Tibial nerve (tissue), 3 donors: Measurements from ENCODE around the gene NEU4.

ENCODE experiments used
- POLR2A ChIP-seq, 2 donors: fragments of 450-650 bp; IDR thresholded peaks; one replicate each; pipeline ENCODE4 v1.6.1; 2017; ENCODE audit warnings: antibody characterized with exemption in 2 of 2, mild to moderate bottlenecking in 2 of 2, moderate library complexity in 2 of 2
- TF ChIP-seq, protein P1 (sequence below), 5 experiments: fragments of 200-600 bp in 3 of 5; fragments of 450-650 bp in 2 of 5; sonication (generic) in 3 of 5; IDR thresholded peaks; one replicate each; pipeline ENCODE4 v1.5.1; 2016 to 2019; ENCODE audit warnings: antibody characterized with exemption in 5 of 5, mild to moderate bottlenecking in 3 of 5, moderate library complexity in 2 of 5

DNA sequence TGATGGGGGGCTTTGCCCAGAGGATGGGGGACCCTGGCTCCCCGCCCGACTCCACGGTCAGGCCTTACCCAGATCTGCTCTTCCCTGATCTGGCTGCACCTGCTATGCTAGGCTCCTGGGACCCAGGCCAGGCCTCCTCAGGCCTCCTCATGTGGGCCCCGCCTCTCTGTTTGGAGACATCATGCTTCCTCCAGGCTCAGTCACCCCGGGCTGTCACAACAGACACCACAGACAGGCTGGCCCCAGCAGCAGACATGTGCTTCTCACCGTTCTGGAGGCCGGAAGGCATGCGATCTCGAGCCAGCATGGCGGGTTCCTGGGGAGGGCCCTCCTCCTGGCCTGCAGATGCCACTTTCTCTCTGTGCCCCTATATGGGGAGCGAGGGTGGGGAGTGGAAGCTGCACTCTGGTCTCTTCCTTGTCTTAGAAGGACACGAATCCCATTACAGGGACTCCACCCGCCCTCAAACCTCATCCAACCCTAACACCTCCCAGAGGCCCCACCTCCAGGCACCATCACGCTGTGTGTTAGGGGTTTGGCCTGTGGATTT, 10.8 kb upstream of the NEU4 start:
- TF ChIP-seq, protein P1, sequence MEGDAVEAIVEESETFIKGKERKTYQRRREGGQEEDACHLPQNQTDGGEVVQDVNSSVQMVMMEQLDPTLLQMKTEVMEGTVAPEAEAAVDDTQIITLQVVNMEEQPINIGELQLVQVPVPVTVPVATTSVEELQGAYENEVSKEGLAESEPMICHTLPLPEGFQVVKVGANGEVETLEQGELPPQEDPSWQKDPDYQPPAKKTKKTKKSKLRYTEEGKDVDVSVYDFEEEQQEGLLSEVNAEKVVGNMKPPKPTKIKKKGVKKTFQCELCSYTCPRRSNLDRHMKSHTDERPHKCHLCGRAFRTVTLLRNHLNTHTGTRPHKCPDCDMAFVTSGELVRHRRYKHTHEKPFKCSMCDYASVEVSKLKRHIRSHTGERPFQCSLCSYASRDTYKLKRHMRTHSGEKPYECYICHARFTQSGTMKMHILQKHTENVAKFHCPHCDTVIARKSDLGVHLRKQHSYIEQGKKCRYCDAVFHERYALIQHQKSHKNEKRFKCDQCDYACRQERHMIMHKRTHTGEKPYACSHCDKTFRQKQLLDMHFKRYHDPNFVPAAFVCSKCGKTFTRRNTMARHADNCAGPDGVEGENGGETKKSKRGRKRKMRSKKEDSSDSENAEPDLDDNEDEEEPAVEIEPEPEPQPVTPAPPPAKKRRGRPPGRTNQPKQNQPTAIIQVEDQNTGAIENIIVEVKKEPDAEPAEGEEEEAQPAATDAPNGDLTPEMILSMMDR (IDR thresholded peaks at IDR 0.05): no peak
- TF ChIP-seq POLR2A (IDR thresholded peaks at IDR 0.05): no peak
